Mucosa of rectum (tissue), 2 donors: ENCODE results near the gene SGPP2.

Experiments used
- H3K27ac ChIP-seq, 2 donors: one replicate each; pipeline ENCODE4 v1.7.0; 2013; ENCODE audit warnings: inconsistent platforms in 2 of 2, low read depth in 2 of 2, low read length in 2 of 2
- H3K27me3 ChIP-seq, 2 donors: one replicate each; pipeline ENCODE4 v1.7.0; 2013; ENCODE audit warnings: low read length in 2 of 2; ENCODE audit not compliant: control insufficient read depth in 2 of 2, insufficient read depth in 2 of 2
- H3K36me3 ChIP-seq, 2 donors: one replicate each; pipeline ENCODE4 v1.7.0; 2013; ENCODE audit warnings: low read length in 2 of 2; ENCODE audit not compliant: control insufficient read depth in 2 of 2, insufficient read depth in 2 of 2
- H3K4me1 ChIP-seq, 2 donors: one replicate each; pipeline ENCODE4 v1.7.0; 2013; ENCODE audit warnings: low read length in 2 of 2, mild to moderate bottlenecking in 1 of 2; ENCODE audit not compliant: control insufficient read depth in 2 of 2, insufficient read depth in 2 of 2
- H3K4me3 ChIP-seq, 2 donors: one replicate each; pipeline ENCODE4 v1.7.0; 2013; ENCODE audit warnings: low read length in 2 of 2
- H3K9ac ChIP-seq, 2 donors: one replicate each; pipeline ENCODE4 v1.7.0; 2013; ENCODE audit warnings: low read length in 2 of 2, low read depth in 1 of 2, mild to moderate bottlenecking in 1 of 2
- H3K9me3 ChIP-seq, 2 donors: one replicate each; pipeline ENCODE4 v1.7.0; 2013; ENCODE audit warnings: low read length in 2 of 2; ENCODE audit not compliant: control insufficient read depth in 2 of 2
- donor health status: healthy.
- donor health status: Normal muscosa, but diverticular disease.

SGPP2 gene

DNA sequence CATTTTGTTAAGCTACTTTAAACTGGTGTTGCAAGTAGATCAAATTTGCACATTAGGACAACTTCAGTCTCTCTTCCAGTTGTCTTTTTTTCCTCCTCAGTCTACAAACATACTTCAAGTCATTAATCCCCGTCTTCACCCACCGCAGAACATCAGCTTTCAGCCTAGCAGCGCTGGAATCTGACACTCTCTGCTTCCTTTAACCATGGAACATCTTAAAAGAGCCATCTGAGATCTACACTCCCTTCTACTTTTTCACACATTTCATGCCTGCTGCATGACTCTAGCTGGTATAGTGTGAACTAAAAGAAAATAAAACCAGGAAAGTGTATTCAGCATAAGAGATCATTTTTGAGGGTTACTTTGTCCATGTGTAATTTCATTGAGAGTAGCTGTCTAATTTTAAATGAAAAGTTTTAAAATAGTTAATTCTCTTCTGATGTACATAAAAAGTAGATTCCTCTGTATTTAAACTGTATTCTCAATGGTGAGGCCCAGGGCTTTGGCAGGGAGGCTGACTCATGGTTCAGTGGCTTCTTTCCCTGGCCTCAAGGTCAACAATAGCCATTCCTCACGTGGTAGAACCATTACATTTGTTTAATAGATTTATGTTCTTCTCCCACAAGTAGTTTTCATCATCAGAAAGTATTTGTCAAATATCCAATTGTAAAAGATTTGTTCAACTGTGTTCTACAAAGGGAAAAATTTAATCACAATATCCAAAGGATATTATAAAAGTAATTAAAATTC lies 16.5 kb downstream of the SGPP2 start:
- Histone ChIP-seq H3K27me3 (no peaks in the 10 kb centered on the region), H3K27ac (no peak overlapping the region), H3K9ac (no peak overlapping the region), H3K4me1 (peaks cover 0 to 13% of the 10 kb centered on the region in 2 donors), H3K36me3 (no peaks in the 10 kb centered on the region), H3K9me3 (no peaks in the 10 kb centered on the region), H3K4me3 (no peak overlapping the region)

DNA sequence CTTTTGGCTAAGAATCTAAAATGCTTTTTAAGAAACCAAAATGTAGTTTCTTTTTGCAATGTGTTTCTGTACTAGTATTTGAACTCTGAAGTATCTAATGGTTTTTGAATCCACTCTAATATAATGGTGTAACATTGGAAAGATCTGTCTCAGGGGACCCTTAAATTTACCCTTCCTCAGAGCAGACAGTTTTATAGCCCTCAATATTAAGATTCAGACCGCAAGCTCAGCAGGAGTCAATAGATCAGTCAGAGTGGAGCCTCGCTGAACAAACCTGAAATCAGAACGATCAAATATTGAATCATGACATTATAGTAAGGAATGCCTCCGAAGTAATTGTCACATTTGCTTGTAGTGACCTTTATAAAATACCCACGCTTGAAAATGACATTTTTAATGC lies 18.3 kb downstream of the SGPP2 start:
- Histone ChIP-seq H3K27me3 (no peaks in the 10 kb centered on the region), H3K4me3 (no peak overlapping the region), H3K27ac (no peak overlapping the region), H3K4me1 (peaks cover 0 to 8% of the 10 kb centered on the region in 2 donors), H3K36me3 (no peaks in the 10 kb centered on the region), H3K9me3 (no peaks in the 10 kb centered on the region), H3K9ac (no peak overlapping the region)

DNA sequence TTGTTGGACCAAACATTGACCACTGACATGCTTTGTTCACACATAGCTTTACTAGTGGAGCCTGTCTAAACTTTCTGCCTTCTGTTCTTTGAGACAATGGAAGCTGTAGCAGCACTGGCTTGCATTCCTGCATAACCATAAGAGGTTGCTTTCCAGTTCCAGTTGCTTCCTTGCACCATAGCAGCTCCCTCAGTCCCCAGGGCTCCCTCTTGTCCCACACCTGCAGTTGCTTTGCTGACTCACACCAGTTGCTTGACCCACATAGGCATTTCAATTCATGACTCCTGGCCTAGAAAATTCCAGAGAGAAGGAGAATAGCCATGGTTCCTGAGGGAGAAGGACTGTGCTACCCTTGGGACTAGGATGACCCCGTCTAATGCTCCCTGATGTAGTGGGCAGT lies 20.9 kb downstream of the SGPP2 start:
- Histone ChIP-seq H3K4me1 (peaks cover 0 to 2% of the 10 kb centered on the region in 2 donors), H3K9ac (no peak overlapping the region), H3K9me3 (no peaks in the 10 kb centered on the region), H3K27me3 (no peaks in the 10 kb centered on the region), H3K27ac (no peak overlapping the region), H3K36me3 (no peaks in the 10 kb centered on the region), H3K4me3 (no peak overlapping the region)

DNA sequence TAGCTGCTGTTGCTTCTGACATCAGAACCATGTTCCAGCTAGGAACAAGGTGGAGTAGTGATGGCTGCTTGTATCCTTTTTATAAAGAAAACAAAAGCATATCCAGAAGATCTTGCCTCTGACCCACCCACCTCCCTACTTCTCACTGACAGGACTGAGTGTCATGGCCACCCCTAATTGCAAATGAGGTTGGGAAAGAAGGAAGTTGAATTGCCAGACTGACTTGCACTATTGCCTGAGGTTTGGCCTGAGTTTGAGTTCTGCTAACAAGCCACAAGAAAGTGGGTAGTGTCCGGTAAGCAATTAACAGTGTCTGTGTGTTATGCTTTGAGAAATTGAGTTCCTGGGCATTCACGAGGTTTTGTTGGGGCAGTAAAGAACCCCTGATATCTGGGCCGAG lies 22.8 kb downstream of the SGPP2 start:
- Histone ChIP-seq H3K27ac (no peak overlapping the region), H3K9me3 (no peaks in the 10 kb centered on the region), H3K27me3 (no peaks in the 10 kb centered on the region)

DNA sequence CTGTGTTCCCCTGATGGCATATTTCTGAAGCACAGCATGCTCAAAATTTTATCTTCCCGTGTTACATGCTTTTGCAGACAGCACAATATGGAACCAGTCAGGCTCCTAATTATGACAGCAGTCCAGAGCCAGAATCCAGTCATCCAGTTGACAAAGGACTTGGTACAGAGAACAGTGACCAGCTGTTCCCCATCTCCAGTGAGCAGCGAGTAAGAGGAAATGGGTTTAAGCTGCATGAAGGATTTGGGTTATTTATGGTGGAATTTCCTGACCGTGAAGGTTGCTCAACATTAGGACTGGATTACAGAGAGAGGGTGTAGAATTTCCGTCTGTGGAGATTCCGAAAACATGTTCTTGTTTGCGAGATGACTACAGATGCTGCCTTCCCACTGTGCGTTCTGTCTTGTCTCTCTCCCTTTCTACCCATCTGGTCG lies 24.4 kb downstream of the SGPP2 start:
- H3K9me3 ChIP-seq: no peaks in the 10 kb centered on the region
- H3K27me3 ChIP-seq: no peaks in the 10 kb centered on the region
- no peak overlapping the region for H3K27ac ChIP-seq
- H3K4me1 ChIP-seq: peaks cover 0 to 2% of the 10 kb centered on the region in 2 donors
- no peaks in the 10 kb centered on the region for H3K36me3 ChIP-seq
- H3K9ac ChIP-seq: no peak overlapping the region
- no peak overlapping the region for H3K4me3 ChIP-seq

More for the DNA sequence above, 22.8 kb downstream of the SGPP2 start:
- no peaks in the 10 kb centered on the region for H3K36me3 ChIP-seq
- H3K4me1 ChIP-seq: peaks cover 0 to 2% of the 10 kb centered on the region in 2 donors
- H3K4me3 ChIP-seq: no peak overlapping the region
- H3K9ac ChIP-seq: no peak overlapping the region

DNA sequence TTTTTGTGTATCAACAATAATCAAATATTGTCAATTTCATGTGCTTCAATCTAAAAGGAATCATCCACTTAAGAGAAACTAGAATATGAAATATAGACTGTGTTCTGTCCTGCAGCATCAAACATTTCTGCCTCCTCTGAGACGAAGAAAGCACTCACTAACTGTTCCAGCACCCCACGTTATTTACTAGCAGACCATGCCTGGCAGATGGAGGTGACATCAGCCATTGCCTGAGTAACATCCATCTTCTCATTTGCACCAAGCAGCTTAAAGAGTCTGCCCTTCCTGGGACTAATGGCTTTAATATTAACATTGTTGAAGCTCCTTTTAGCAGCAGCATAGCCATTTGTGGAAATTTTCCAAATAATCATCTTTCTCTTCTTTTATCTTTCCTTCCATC lies 25.7 kb downstream of the SGPP2 start:
- H3K27ac ChIP-seq: no peak overlapping the region
- H3K9ac ChIP-seq: no peak overlapping the region
- H3K4me1 ChIP-seq: peaks cover 0 to 2% of the 10 kb centered on the region in 2 donors

DNA sequence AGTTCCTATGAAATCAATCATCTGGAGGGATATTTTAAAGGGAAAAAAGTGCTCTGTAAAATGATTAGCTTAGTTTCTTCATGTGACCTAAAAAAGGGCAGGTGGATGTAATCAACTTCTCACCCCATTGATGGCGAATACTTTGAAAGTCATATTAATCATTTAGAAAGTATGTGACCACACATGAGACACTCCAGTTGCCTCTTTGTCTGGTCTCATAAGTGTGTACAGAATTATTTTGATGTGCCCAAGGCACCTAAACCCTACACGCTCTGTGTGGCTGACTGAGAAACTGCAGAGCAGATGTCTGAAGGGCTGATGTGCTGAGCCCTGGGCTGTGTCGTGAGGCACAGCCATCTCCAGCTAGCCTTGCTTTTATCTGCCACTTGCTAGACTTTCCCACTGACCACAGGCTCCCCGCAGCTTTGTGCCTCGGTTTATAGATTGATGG lies 26.9 kb downstream of the SGPP2 start:
- Histone ChIP-seq H3K27me3 (no peaks in the 10 kb centered on the region), H3K9me3 (no peaks in the 10 kb centered on the region), H3K36me3 (no peaks in the 10 kb centered on the region), H3K27ac (no peak overlapping the region), H3K9ac (no peak overlapping the region), H3K4me1 (peaks cover 0 to 2% of the 10 kb centered on the region in 2 donors), H3K4me3 (no peak overlapping the region)

More for the DNA sequence above, 25.7 kb downstream of the SGPP2 start:
- Histone ChIP-seq H3K9me3 (no peaks in the 10 kb centered on the region), H3K27me3 (no peaks in the 10 kb centered on the region), H3K4me3 (no peak overlapping the region), H3K36me3 (no peaks in the 10 kb centered on the region)

DNA sequence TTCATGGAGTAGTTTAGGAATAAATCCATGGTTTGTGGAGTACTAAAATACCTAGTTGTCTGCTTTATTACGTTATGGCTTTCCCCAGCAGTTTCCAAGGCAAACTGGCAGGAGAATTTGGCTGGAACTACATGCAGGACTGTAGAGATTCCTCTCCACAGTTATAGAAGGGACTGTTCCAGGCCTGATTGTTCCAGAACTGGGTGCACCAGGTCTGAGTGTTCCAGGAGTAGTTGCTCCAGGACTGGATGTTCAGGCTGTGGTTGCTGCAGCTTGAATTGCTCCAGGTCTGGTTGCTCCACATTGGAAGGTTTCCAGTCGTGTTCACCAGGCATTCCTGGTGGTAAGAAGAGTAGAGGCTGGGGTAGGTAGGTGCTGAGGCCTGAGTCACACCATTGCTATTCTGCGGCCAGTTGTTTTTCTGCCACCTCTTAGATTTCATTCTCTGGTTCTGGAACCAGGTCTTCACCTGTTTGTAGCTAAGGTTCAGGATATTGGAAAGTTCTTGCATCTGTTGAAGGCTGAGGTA lies 28.1 kb downstream of the SGPP2 start:
- H3K4me3 ChIP-seq: no peak overlapping the region
- no peak overlapping the region for H3K9ac ChIP-seq
- H3K9me3 ChIP-seq: no peaks in the 10 kb centered on the region
- H3K27ac ChIP-seq: no peak overlapping the region
- no peaks in the 10 kb centered on the region for H3K36me3 ChIP-seq
- H3K4me1 ChIP-seq: peaks cover 0 to 2% of the 10 kb centered on the region in 2 donors
- no peaks in the 10 kb centered on the region for H3K27me3 ChIP-seq

DNA sequence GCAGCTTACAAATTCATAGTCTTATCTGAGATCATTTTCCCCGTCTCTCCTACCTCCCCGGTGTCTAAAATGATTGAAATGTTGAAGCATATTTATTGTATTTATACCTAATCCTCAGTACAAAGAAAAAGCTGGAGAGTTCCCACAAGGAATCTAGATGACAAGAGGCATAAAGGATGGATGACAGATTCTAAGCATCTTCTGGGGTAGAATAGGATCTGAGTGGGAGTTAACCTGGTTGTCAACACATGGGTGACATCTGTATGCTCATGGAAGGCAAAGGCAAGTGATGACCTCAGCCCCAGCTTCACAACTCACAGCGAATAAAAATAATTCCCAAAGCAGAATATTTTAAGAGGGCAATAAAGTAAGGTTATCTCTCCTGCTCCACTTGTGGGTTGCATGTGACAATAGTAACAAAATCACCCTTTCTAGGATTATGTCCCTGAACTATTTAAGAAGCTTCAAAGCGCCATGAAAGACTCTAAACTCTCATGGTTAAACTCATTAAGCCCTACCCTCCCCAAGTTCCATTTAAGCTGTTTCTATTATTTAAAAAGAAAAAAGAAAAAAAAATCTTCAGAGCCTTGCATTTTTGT lies 32.2 kb downstream of the SGPP2 start:
- H3K27me3 ChIP-seq: no peaks in the 10 kb centered on the region
- H3K9ac ChIP-seq: no peak overlapping the region
- H3K9me3 ChIP-seq: no peaks in the 10 kb centered on the region
- H3K36me3 ChIP-seq: no peaks in the 10 kb centered on the region
- no peak overlapping the region for H3K4me3 ChIP-seq
- no peak overlapping the region for H3K27ac ChIP-seq
- no peaks in the 10 kb centered on the region for H3K4me1 ChIP-seq

DNA sequence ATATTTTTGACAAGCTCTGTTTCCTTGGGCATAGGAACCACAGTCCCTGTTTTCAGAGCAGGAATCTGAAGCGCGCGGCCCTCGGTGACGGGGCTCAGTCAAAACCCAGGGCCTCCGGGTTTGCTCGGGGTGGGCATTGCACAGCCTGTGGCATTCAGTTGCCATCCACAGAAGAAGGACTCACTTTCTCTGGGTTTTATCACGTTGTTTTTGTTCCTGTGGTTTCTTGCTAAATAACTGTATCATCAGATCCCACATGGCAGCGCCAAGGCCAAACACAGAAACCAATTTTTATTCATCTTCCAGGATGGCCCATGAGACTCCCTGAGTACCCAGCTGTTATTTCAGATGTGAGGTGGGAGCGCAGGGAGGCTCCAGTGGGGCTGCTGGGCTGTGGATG lies 35.6 kb downstream of the SGPP2 start:
- no peak overlapping the region for H3K27ac ChIP-seq
- H3K4me3 ChIP-seq: no peak overlapping the region
- H3K27me3 ChIP-seq: no peaks in the 10 kb centered on the region
- no peak overlapping the region for H3K9ac ChIP-seq
- no peaks in the 10 kb centered on the region for H3K4me1 ChIP-seq
- H3K9me3 ChIP-seq: no peaks in the 10 kb centered on the region
- H3K36me3 ChIP-seq: no peaks in the 10 kb centered on the region
